Activated T-cell treated with anti-CD3 and anti-CD28 coated beads for 4 hours (primary cell): ENCODE results near the gene PFDN2.

Experiments used
- DNase-seq: peaks from one replicate; pipeline ENCODE4 v3.0.0-alpha.2; 2020

The PFDN2 gene

GRCh38 chr1:161117759-161118581, at the start of gene PFDN2, which contains the start of gene NIT1:
PFDN2 (minus strand) TSS chr1:161118037; CDS start chr1:161118026, 11 bp downstream.
NIT1 (plus strand) TSS chr1:161118105; CDS start chr1:161118177, 72 bp downstream.
- peak; percentile 75 for DNase-seq

GRCh38 chr1:161166669-161167548, 49.1 kb upstream of the PFDN2 start:
- DNase-seq = no peak

- peak; percentile 81 for DNase-seq
These were observed 48.2 kb upstream of the PFDN2 start, which contains the start of gene PPOX for GRCh38 chr1:161165742-161166668. PPOX (plus strand) TSS chr1:161166426; CDS start chr1:161166848, 422 bp downstream.

GRCh38 chr1:161164901-161165610, 47.2 kb upstream of the PFDN2 start:
- DNase-seq = no peak

- no peak for DNase-seq
These were observed 46.0 kb upstream of the PFDN2 start for GRCh38 chr1:161163793-161164192.

- no peak for DNase-seq
These were observed 45.0 kb upstream of the PFDN2 start for GRCh38 chr1:161162806-161163205.

GRCh38 chr1:161162052-161162451, 44.2 kb upstream of the PFDN2 start:
- DNase-seq = no peak

GRCh38 chr1:161161652-161162051, 43.8 kb upstream of the PFDN2 start:
- DNase-seq = no peak

- no peak for DNase-seq
These were observed 42.9 kb upstream of the PFDN2 start for GRCh38 chr1:161160671-161161145.

GRCh38 chr1:161159913-161160243, 42.0 kb upstream of the PFDN2 start:
- no peak for DNase-seq

- peak; percentile 89 for DNase-seq
These were observed 41.5 kb upstream of the PFDN2 start, which contains the start of gene USP21 for GRCh38 chr1:161159087-161159912. USP21 (plus strand) TSS chr1:161159500; CDS start chr1:161160641, 1,141 bp downstream.

GRCh38 chr1:161158316-161159010, 40.6 kb upstream of the PFDN2 start:
- no peak for DNase-seq

GRCh38 chr1:161157867-161158266, 40.0 kb upstream of the PFDN2 start:
- DNase-seq = no peak

GRCh38 chr1:161153682-161154337, 36.0 kb upstream of the PFDN2 start, which contains the start of gene UFC1:
UFC1 (plus strand) TSS chr1:161153978; CDS start chr1:161153998, 20 bp downstream.
- DNase-seq = peak; percentile 69

- no peak for DNase-seq
These were observed 35.3 kb upstream of the PFDN2 start for GRCh38 chr1:161153176-161153575.

- no peak for DNase-seq
These were observed 28.0 kb upstream of the PFDN2 start for GRCh38 chr1:161145832-161146231.

GRCh38 chr1:161140755-161141400, 23.0 kb upstream of the PFDN2 start:
- no peak for DNase-seq

GRCh38 chr1:161139766-161140165, 21.9 kb upstream of the PFDN2 start:
- DNase-seq = peak; percentile 48

- no peak for DNase-seq
These were observed 20.6 kb upstream of the PFDN2 start for GRCh38 chr1:161138431-161138830.
